Measurements from ENCODE around the gene NME1. TPM values are rescaled to one million over a fixed set of nuclear protein-coding genes. Genes with fewer than 3 reads are reported as not detected.
A peak's percentile ranks its signal among the peaks of the same experiment; 100 is the strongest.

The NME1 gene
- total RNA-seq, 1 experiment from 2014 or later: 592 TPM

DNA sequence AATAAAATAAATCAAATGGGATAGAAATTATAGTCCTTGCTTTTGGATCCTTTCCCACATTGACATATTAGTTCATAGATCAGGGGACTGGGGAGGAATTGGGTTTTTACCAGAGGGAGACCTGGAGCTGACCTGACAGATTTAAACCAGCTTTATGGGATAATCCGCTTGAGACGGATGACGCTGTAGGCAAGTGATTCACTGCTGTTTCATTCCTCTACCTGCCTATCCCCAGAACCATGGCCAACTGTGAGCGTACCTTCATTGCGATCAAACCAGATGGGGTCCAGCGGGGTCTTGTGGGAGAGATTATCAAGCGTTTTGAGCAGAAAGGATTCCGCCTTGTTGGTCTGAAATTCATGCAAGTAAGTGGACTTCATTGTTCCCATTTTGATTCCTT lies 2.1 kb downstream of the NME1 start:
- H3K4me1 ChIP-seq (ENCODE audit: insufficient read depth, low read length): peaks cover 21% of the 10 kb centered on the region
- H3K36me3 ChIP-seq (ENCODE audit: low read depth, low read length): peaks cover 40% of the 10 kb centered on the region
- no peak overlapping the region for H2AFZ ChIP-seq (ENCODE audit: low read length)
- H3F3A ChIP-seq (ENCODE audit: low read length, unreplicated experiment): no peaks in the 10 kb centered on the region
- peaks cover 16% of the 10 kb centered on the region for H4K20me1 ChIP-seq (ENCODE audit: low read length)
- no peak overlapping the region; the same call in 1 of the 2 replicates for H3K9ac ChIP-seq (ENCODE audit: low read length)
- H3K79me2 ChIP-seq (ENCODE audit: low read length): peaks cover 66% of the 10 kb centered on the region
- no peaks in the 10 kb centered on the region for H3K9me2 ChIP-seq (replicated peaks; ENCODE audit: low read length)
- no peaks in the 10 kb centered on the region for H3K27me3 ChIP-seq (ENCODE audit: low read length)
- intact Hi-C loops (cut with micrococcal nuclease): no loop called here
- no peaks in the 10 kb centered on the region for H3K9me3 ChIP-seq (ENCODE audit: low read length)
- H3K27ac ChIP-seq (ENCODE audit: low read length): no peak overlapping the region
- ATAC-seq (no peak), DNase-seq (no peak)
- POLR2A ChIA-PET (ENCODE audit: unreplicated experiment): no interaction called here
- CTCF ChIA-PET: no interaction called here
- BruUV-seq (replicated peaks): no TSS peak
- TF ChIP-seq EZH2phosphoT487 (IDR thresholded peaks at IDR 0.05; ENCODE audit: borderline replicate concordance, low read length) (no peak), EZH2 (IDR thresholded peaks at IDR 0.05; ENCODE audit: low read length, unreplicated experiment) (no peak)
- TF ChIP-seq, protein P1, sequence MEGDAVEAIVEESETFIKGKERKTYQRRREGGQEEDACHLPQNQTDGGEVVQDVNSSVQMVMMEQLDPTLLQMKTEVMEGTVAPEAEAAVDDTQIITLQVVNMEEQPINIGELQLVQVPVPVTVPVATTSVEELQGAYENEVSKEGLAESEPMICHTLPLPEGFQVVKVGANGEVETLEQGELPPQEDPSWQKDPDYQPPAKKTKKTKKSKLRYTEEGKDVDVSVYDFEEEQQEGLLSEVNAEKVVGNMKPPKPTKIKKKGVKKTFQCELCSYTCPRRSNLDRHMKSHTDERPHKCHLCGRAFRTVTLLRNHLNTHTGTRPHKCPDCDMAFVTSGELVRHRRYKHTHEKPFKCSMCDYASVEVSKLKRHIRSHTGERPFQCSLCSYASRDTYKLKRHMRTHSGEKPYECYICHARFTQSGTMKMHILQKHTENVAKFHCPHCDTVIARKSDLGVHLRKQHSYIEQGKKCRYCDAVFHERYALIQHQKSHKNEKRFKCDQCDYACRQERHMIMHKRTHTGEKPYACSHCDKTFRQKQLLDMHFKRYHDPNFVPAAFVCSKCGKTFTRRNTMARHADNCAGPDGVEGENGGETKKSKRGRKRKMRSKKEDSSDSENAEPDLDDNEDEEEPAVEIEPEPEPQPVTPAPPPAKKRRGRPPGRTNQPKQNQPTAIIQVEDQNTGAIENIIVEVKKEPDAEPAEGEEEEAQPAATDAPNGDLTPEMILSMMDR (conservative IDR thresholded peaks at IDR 0.05; ENCODE audit: low read depth, low read length): no peak
- H3K4me3 ChIP-seq (ENCODE audit: low read length): peak overlapping the region; percentile 87; the same call in 1 of the 2 replicates
- H3K4me2 ChIP-seq (ENCODE audit: low read length): peak overlapping the region; percentile 95

DNA sequence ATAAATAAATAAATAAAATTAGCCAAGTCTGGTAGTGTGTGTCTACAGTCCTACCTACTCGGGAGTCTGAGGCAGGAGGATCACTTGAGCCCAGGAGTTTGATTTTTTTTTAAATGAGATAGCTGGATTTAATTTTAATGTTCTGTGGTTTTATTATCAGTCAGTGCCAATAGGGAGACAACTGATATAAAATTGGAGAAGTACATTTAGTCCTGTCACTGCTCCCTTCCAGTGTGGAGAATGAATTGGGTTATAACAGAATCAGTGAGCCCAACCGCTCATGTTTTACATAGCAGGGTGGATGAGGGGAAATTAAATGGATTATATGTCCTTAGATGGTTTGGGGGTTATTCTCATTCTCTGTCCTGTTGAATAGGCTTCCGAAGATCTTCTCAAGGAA lies 6.2 kb downstream of the NME1 start:
- H3K36me3 ChIP-seq (ENCODE audit: low read depth, low read length): peaks cover 66% of the 10 kb centered on the region
- CTCF ChIA-PET: no interaction called here
- TF ChIP-seq EZH2 (IDR thresholded peaks at IDR 0.05; ENCODE audit: low read length, unreplicated experiment) (no peak), EZH2phosphoT487 (IDR thresholded peaks at IDR 0.05; ENCODE audit: borderline replicate concordance, low read length) (no peak)
- TF ChIP-seq, protein P1 (conservative IDR thresholded peaks at IDR 0.05; ENCODE audit: low read depth, low read length): no peak

DNA sequence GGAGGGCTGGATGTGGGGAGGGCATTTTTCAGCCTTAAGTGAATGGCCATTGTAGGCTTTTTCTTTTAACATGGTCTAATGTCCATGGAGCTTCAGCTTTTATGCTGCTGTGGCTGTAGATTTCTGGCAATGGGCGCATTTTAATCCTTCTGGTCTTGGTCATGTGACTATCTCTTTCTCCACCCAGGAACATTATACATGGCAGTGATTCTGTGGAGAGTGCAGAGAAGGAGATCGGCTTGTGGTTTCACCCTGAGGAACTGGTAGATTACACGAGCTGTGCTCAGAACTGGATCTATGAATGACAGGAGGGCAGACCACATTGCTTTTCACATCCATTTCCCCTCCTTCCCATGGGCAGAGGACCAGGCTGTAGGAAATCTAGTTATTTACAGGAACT lies 8.2 kb downstream of the NME1 start:
- BruUV-seq (replicated peaks): no TSS peak

More for the DNA sequence above, 6.2 kb downstream of the NME1 start:
- no peak overlapping the region for H3K4me3 ChIP-seq (ENCODE audit: low read length)
- H3F3A ChIP-seq (ENCODE audit: low read length, unreplicated experiment): peaks cover 4% of the 10 kb centered on the region
- H3K27me3 ChIP-seq (ENCODE audit: low read length): no peaks in the 10 kb centered on the region
- POLR2A ChIA-PET (ENCODE audit: unreplicated experiment): no interaction called here
- H3K4me1 ChIP-seq (ENCODE audit: insufficient read depth, low read length): peaks cover 12% of the 10 kb centered on the region
- H3K79me2 ChIP-seq (ENCODE audit: low read length): peaks cover 53% of the 10 kb centered on the region
- intact Hi-C loops (cut with micrococcal nuclease): no loop called here
- H4K20me1 ChIP-seq (ENCODE audit: low read length): peaks cover 16% of the 10 kb centered on the region
- H3K4me2 ChIP-seq (ENCODE audit: low read length): no peak overlapping the region
- DNase-seq (no peak), ATAC-seq (no peak)
- no TSS peak for BruUV-seq (replicated peaks)
- no peaks in the 10 kb centered on the region for H3K9me2 ChIP-seq (replicated peaks; ENCODE audit: low read length)
- H2AFZ ChIP-seq (ENCODE audit: low read length): no peak overlapping the region
- H3K9me3 ChIP-seq (ENCODE audit: low read length): no peaks in the 10 kb centered on the region
- no peak overlapping the region for H3K9ac ChIP-seq (ENCODE audit: low read length)
- no peak overlapping the region for H3K27ac ChIP-seq (ENCODE audit: low read length)

More for the DNA sequence above, 8.2 kb downstream of the NME1 start:
- no peak overlapping the region for H3K4me3 ChIP-seq (ENCODE audit: low read length)
- H3K9me2 ChIP-seq (replicated peaks; ENCODE audit: low read length): no peaks in the 10 kb centered on the region
- H2AFZ ChIP-seq (ENCODE audit: low read length): no peak overlapping the region
- intact Hi-C loops (cut with micrococcal nuclease): no loop called here
- H3K79me2 ChIP-seq (ENCODE audit: low read length): peaks cover 37% of the 10 kb centered on the region
- DNase-seq (no peak), ATAC-seq (no peak)
- POLR2A ChIA-PET (ENCODE audit: unreplicated experiment): no interaction called here
- no peak for TF ChIP-seq EZH2 (IDR thresholded peaks at IDR 0.05; ENCODE audit: low read length, unreplicated experiment)
- TF ChIP-seq EZH2phosphoT487 (IDR thresholded peaks at IDR 0.05; ENCODE audit: borderline replicate concordance, low read length): no peak
- TF ChIP-seq, protein P1 (conservative IDR thresholded peaks at IDR 0.05; ENCODE audit: low read depth, low read length): no peak
- peaks cover 4% of the 10 kb centered on the region for H3F3A ChIP-seq (ENCODE audit: low read length, unreplicated experiment)
- no peaks in the 10 kb centered on the region for H3K9me3 ChIP-seq (ENCODE audit: low read length)
- no peak overlapping the region for H3K4me2 ChIP-seq (ENCODE audit: low read length)
- peaks cover 5% of the 10 kb centered on the region; the same call in 1 of the 2 replicates for H3K4me1 ChIP-seq (ENCODE audit: insufficient read depth, low read length)
- H3K36me3 ChIP-seq (ENCODE audit: low read depth, low read length): peaks cover 56% of the 10 kb centered on the region
- no peaks in the 10 kb centered on the region for H3K27me3 ChIP-seq (ENCODE audit: low read length)
- H3K27ac ChIP-seq (ENCODE audit: low read length): no peak overlapping the region
- H3K9ac ChIP-seq (ENCODE audit: low read length): no peak overlapping the region
- CTCF ChIA-PET: no interaction called here
- H4K20me1 ChIP-seq (ENCODE audit: low read length): peaks cover 16% of the 10 kb centered on the region; the same call in 1 of the 2 replicates
